DOHH2 (cell line): Measurements from ENCODE around the gene CYB5R3.

Experiments
- CTCF ChIP-seq: fragments of 200-600 bp; sonication (generic); IDR thresholded peaks from one replicate; pipeline ENCODE4 v1.5.1; 2014; ENCODE audit warnings: antibody characterized with exemption, mild to moderate bottlenecking, low read depth, low read length; ENCODE audit not compliant: poor library complexity, severe bottlenecking
- EZH2phosphoT487 ChIP-seq: fragments of 200-600 bp; sonication (generic); IDR thresholded peaks from 2 replicates; pipeline ENCODE4 v1.6.1; 2017; ENCODE audit warnings: borderline replicate concordance, mild to moderate bottlenecking, antibody characterized with exemption, low read length, moderate library complexity, mixed read lengths

GRCh38 chr22:42673898-42674401 is 24.8 kb upstream of the CYB5R3 start:
- TF ChIP-seq CTCF, result no peak
- TF ChIP-seq EZH2phosphoT487, result no peak
